22Rv1 (cell line): ENCODE results near the gene NFIL3.
A peak's percentile ranks its signal among the peaks of the same experiment; 100 is the strongest.
"Not testable (repeated sequence)": the region's sequence is repeated elsewhere in the genome, so short reads cannot be mapped to it uniquely, and the experiment has no call there.

Source experiments
- H3K27ac ChIP-seq: fragments of 450-650 bp; 2 replicates; pipeline ENCODE4 v1.5.1; 2017
- ZFX ChIP-seq: fragments of 450-650 bp; IDR thresholded peaks from 2 replicates; pipeline ENCODE4 v1.6.1; 2017; ENCODE audit warnings: antibody characterized with exemption, borderline replicate concordance
- TF ChIP-seq, protein P1 (sequence below): fragments of 450-650 bp; IDR thresholded peaks from 2 replicates; pipeline ENCODE4 v1.5.1; 2017; ENCODE audit warnings: mild to moderate bottlenecking

The NFIL3 gene

GRCh38 chr9:91378695-91379127, 44.9 kb downstream of the NFIL3 start:
- no peak for TF ChIP-seq ZFX
- TF ChIP-seq, protein P1, sequence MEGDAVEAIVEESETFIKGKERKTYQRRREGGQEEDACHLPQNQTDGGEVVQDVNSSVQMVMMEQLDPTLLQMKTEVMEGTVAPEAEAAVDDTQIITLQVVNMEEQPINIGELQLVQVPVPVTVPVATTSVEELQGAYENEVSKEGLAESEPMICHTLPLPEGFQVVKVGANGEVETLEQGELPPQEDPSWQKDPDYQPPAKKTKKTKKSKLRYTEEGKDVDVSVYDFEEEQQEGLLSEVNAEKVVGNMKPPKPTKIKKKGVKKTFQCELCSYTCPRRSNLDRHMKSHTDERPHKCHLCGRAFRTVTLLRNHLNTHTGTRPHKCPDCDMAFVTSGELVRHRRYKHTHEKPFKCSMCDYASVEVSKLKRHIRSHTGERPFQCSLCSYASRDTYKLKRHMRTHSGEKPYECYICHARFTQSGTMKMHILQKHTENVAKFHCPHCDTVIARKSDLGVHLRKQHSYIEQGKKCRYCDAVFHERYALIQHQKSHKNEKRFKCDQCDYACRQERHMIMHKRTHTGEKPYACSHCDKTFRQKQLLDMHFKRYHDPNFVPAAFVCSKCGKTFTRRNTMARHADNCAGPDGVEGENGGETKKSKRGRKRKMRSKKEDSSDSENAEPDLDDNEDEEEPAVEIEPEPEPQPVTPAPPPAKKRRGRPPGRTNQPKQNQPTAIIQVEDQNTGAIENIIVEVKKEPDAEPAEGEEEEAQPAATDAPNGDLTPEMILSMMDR: no peak
- no peak overlapping the region for H3K27ac ChIP-seq

GRCh38 chr9:91378054-91378453, 45.6 kb downstream of the NFIL3 start:
- H3K27ac ChIP-seq: not testable (repeated sequence)

DNA sequence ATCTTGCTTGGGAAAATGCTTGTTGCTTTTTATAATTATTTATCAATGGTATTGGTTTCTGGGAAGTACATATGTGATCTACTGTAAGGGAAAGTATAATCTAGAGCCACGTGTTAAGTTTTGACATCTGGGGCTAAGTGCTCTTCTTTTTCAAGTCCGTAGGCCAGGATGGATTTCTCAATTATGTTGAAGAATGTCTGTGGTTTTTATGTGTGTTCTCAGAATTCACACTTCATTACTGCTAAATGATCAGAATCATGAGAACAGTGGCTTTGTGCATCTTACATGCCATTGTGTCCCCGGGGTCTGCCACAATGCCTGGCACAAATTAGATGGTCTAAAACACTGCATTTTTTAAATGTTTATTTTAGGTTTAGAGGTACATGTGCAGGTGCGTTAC, 47.4 kb downstream of the NFIL3 start:
- H3K27ac ChIP-seq: no peak overlapping the region
- TF ChIP-seq ZFX: no peak

DNA sequence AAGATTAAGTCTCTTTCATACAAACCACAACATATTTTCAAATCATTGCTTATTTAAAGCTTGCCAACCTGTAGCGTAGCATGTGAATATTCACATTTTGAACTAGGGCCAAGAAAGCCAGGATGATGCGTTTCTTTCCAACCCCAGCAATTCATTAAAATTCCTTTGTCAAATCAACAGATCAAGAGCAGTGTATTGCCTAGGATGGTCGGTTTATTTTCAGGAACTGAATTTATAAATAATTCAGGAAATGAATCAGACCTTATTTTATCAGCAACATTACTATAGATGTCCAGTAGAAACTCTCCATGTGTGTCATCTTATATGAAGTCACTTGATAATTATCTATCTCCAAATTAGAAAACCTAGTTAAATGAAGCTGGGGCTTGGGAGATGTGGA, 48.7 kb downstream of the NFIL3 start:
- TF ChIP-seq, protein P1: no peak
- TF ChIP-seq ZFX: no peak
- H3K27ac ChIP-seq: no peak overlapping the region

DNA sequence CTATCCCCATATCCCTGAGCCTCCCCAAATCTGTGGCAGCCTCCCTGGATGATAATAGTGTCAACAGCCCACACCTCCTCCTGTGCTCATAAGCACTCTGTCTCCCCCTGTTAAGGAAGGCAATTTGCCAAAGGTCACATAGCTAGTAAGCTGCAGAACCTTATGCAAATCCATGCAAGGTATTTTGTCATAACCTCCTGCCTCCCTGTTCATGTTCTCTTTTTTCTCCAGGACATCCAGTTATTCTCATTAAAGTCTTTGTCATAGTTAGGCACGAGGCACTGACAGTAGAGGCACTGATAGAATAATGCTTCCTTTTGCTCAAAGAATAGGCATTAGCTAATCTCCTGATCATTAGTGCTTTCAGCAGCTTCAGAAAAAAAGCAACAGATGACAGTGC, 51.7 kb downstream of the NFIL3 start:
- TF ChIP-seq ZFX: no peak
- TF ChIP-seq, protein P1: no peak
- H3K27ac ChIP-seq: no peak overlapping the region

DNA sequence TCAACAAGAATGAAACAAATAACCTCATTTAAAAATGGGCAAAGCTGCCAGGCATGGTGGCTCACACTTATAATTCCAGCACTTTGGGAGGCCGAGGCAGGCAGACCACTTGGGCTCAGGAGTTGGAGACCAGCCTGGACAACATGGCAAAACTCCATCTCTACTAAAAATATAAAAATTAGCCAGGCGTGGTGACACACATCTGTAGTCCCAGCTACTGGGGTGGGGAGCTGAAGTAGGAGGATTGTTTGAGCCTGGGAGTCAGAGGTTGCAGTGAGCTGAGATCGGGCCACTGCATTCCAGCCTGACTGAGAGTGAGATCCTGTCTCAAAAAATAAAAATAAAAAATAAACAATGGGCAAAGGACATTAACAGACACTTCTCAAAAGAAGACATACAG, 53.6 kb downstream of the NFIL3 start:
- H3K27ac ChIP-seq: not testable (repeated sequence)

DNA sequence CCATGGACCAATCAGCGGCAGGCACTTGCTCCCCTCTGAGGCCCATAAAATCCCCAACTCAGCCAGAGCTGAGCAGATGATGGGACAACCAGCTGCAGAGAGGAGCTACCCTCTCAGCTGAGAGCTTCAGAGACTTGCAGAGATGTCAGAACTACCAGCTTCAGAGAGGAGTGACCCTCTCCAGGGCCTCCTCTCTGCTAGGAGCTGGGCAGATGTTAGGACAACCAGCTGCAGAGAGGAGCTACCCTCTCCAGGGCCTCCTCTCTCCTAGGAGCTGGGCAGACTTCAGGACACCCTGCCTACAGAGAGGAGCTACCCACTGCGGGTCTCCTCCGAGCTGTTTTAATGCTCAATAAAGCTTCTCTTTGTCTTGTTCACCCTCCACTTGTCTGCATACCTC, 58.9 kb downstream of the NFIL3 start:
- no peak for TF ChIP-seq ZFX
- TF ChIP-seq, protein P1: no peak
- H3K27ac ChIP-seq: no peak overlapping the region

- H3K27ac ChIP-seq: no peak overlapping the region
- TF ChIP-seq, protein P1: no peak
- no peak for TF ChIP-seq ZFX
Observed at GRCh38 chr9:91364005-91364404, 59.6 kb downstream of the NFIL3 start.

- TF ChIP-seq ZFX: no peak
- H3K27ac ChIP-seq: peak overlapping the region; percentile 66
Observed at GRCh38 chr9:91362051-91362611, 61.5 kb downstream of the NFIL3 start.
